ENCODE data around the gene RBM14. TPM values are rescaled to one million over a fixed set of nuclear protein-coding genes. Genes with fewer than 3 reads are reported as not detected.

RBM14 gene
- total and polyA plus RNA-seq, 2 donors (not counting 3 experiments of a cell fraction or from before 2014, with no cell fraction given) = 44.0 to 104 TPM

DNA sequence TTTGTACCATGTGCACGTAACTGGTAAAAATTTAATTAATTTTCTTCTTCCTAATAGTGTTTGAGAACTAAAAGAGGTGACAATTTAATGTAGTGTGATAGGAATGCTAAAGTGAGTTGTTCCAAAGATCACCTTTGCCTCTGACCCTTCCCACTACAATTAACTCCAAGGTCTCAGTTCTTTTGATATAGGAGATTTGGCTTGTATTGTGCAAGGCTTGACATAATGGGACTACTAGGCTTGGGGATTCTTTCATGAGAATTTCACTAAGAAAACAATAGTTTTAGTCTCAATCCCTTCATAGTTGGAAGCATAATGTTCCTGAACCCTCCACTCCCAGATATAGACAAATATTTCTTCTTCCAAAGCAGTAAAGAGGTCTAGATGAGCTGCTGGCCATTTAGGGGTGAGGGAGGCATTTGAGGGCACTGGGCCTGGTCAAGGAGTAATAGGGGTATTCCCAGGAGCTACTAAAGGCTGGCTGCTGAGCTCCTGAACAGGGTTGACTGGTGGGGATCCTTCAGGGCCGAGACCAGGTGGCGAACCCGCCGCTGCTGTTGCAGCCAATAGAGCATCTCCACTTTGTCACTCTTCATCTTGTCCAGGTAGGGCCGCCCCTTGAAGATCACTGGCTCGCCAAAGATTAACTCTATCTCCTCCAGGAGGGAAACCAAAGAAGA lies 26.3 kb upstream of the RBM14 start:
- H2AFZ ChIP-seq (ENCODE audit: low read depth, low read length) = no peak overlapping the region
- dilution Hi-C loops (cut with MboI; ENCODE audit: extremely low pct_ligation_motif_present, low sequenced_read_pairs) = no loop called here
- no peak for DNase-seq (ENCODE audit: low read depth, low spot score)
- H3K79me2 ChIP-seq (ENCODE audit: control insufficient read depth, insufficient read depth, low read length) = no peaks in the 10 kb centered on the region
- H3K9me1 ChIP-seq (replicated peaks; ENCODE audit: control insufficient read depth, extremely low read depth, insufficient read depth, low read length) = no peaks in the 10 kb centered on the region
- ChIA-PET CTCF (interaction anchor here (1.0 to 1.3 kb wide), 4 partner anchors 11 to 244 kb away, joined by 3 to 4 read pairs (median 4); no protein-coding TSS in a partner anchor), POLR2A (no interaction called here)
- H3K27ac ChIP-seq (ENCODE audit: insufficient read depth, low read depth, low read length) = no peak overlapping the region
- H3K4me3 ChIP-seq (replicated peaks in 1 of 3; ENCODE audit: insufficient read depth in 1 of 3, low read depth in 1 of 3, low read length in 3 of 3) = no peak overlapping the region
- FAIRE-seq = no peak
- intact Hi-C loops (cut with micrococcal nuclease) = loop anchor here (5.0 kb wide), 1 partner anchor 87 kb away; the partner anchor contains the start of gene RBM4B
- H3K9ac ChIP-seq (replicated peaks; ENCODE audit: extremely low read depth, insufficient read depth, low read length) = no peak overlapping the region
- peaks cover 5% of the 10 kb centered on the region for H3K4me1 ChIP-seq (ENCODE audit: control insufficient read depth, extremely low read depth, insufficient read depth, low read length)
- no peaks in the 10 kb centered on the region for H3K9me3 ChIP-seq (replicated peaks; ENCODE audit: control insufficient read depth, insufficient read depth, low read length)
- no peaks in the 10 kb centered on the region for H4K20me1 ChIP-seq (replicated peaks; ENCODE audit: control insufficient read depth, extremely low read depth, insufficient read depth, low read length)
- no peak for TF ChIP-seq GATA2 (IDR thresholded peaks at IDR 0.05; ENCODE audit: insufficient read depth, insufficient read length, low read depth, low read length)
- TF ChIP-seq FOS (IDR thresholded peaks at IDR 0.05; ENCODE audit: borderline replicate concordance, insufficient read depth, low read length) = no peak
- TF ChIP-seq, protein P1, sequence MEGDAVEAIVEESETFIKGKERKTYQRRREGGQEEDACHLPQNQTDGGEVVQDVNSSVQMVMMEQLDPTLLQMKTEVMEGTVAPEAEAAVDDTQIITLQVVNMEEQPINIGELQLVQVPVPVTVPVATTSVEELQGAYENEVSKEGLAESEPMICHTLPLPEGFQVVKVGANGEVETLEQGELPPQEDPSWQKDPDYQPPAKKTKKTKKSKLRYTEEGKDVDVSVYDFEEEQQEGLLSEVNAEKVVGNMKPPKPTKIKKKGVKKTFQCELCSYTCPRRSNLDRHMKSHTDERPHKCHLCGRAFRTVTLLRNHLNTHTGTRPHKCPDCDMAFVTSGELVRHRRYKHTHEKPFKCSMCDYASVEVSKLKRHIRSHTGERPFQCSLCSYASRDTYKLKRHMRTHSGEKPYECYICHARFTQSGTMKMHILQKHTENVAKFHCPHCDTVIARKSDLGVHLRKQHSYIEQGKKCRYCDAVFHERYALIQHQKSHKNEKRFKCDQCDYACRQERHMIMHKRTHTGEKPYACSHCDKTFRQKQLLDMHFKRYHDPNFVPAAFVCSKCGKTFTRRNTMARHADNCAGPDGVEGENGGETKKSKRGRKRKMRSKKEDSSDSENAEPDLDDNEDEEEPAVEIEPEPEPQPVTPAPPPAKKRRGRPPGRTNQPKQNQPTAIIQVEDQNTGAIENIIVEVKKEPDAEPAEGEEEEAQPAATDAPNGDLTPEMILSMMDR (IDR thresholded peaks at IDR 0.05; ENCODE audit: extremely low read depth in 1 of 2, insufficient read depth in 1 of 2, low read depth in 1 of 2, low read length in 2 of 2) = no peak
- TF ChIP-seq EZH2 (IDR thresholded peaks at IDR 0.05; ENCODE audit: borderline replicate concordance, low read depth, low read length, severe bottlenecking) = no peak
- TF ChIP-seq POLR2AphosphoS5 (IDR thresholded peaks at IDR 0.05; ENCODE audit: insufficient read depth, low read depth, low read length) = no peak
- TF ChIP-seq POLR2A (IDR thresholded peaks at IDR 0.05; ENCODE audit: low read depth, low read length) = no peak
- no peak for TF ChIP-seq MAX (IDR thresholded peaks at IDR 0.05; ENCODE audit: insufficient read depth, insufficient read length)
- TF ChIP-seq MYC (IDR thresholded peaks at IDR 0.05; ENCODE audit: low read depth, low read length) = no peak
- no peak for TF ChIP-seq JUN (IDR thresholded peaks at IDR 0.05; ENCODE audit: borderline replicate concordance, insufficient read depth, insufficient read length, low read depth)
- no TSS peak for BruUV-seq (replicated peaks)
- H3K36me3 ChIP-seq (ENCODE audit: control insufficient read depth in 2 of 2, extremely low read depth in 1 of 2, insufficient read depth in 2 of 2, low read length in 2 of 2) = no peaks in the 10 kb centered on the region
- H3K4me2 ChIP-seq (ENCODE audit: insufficient read depth, low read length) = no peak overlapping the region
- H3K27me3 ChIP-seq (ENCODE audit: control insufficient read depth in 2 of 2, insufficient read depth in 2 of 2, low read length in 2 of 2) = peaks cover 0 to 2% of the 10 kb centered on the region in 2 experiments
